ENCODE measurements around the gene DNAH10. TPM values are rescaled to one million over a fixed set of nuclear protein-coding genes. Genes with fewer than 3 reads are reported as not detected.

The DNAH10 gene
- total RNA-seq, 1 donor from 2014 or later, result under 0.01 TPM

DNA sequence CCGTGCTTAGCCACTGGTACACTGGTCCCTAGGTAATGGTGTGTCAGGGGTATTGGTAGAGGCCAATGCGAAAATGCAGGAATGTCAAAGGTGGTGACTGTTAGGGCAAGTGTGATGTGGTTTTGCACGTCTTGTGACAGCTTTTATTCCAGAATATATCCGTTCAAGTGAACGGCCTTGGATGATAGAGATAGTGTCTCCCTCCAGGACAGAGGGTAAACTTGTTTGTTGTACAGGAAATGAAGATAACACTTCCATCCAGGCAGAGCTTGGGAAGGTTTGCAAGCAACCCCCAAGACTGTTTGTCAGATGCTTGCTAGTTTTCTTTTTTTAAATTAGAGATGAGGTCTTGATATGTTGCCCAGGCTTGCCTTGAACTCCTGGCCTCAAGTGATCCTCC lies 84.2 kb downstream of the DNAH10 start:
- DNase-seq (ENCODE audit: low read depth) (no peak), FAIRE-seq (peak; percentile 47)
- Histone ChIP-seq H3K36me3 (ENCODE audit: control insufficient read depth, insufficient read depth, low read length) (no peaks in the 10 kb centered on the region), H3K4me3 (ENCODE audit: low read depth, low read length) (no peak overlapping the region), H3K27me3 (ENCODE audit: control insufficient read depth, insufficient read depth, low read length) (peaks cover 2% of the 10 kb centered on the region)
- TF ChIP-seq, protein P1, sequence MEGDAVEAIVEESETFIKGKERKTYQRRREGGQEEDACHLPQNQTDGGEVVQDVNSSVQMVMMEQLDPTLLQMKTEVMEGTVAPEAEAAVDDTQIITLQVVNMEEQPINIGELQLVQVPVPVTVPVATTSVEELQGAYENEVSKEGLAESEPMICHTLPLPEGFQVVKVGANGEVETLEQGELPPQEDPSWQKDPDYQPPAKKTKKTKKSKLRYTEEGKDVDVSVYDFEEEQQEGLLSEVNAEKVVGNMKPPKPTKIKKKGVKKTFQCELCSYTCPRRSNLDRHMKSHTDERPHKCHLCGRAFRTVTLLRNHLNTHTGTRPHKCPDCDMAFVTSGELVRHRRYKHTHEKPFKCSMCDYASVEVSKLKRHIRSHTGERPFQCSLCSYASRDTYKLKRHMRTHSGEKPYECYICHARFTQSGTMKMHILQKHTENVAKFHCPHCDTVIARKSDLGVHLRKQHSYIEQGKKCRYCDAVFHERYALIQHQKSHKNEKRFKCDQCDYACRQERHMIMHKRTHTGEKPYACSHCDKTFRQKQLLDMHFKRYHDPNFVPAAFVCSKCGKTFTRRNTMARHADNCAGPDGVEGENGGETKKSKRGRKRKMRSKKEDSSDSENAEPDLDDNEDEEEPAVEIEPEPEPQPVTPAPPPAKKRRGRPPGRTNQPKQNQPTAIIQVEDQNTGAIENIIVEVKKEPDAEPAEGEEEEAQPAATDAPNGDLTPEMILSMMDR (IDR thresholded peaks at IDR 0.05; ENCODE audit: insufficient read depth, low read length, severe bottlenecking), result no peak

DNA sequence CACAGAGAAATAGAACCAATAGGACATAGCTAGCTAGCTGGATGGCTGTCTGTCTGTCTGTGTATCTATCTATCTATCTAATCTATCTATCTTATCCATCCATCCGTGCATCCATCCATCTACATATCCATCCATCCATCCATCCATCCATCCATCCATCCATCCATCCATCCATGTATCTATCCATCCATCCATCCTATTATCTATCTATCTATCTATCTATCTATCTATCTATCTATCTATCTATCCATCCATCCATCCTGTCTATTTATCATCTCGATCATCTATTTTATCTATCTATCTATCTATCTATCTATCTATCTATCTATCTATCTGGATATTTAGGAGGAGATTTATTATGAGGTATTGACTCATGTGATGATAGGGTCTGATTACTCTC lies 84.9 kb downstream of the DNAH10 start:
- FAIRE-seq (no peak), DNase-seq (ENCODE audit: low read depth) (no peak)
- Histone ChIP-seq H3K4me3 (ENCODE audit: low read depth, low read length) (no peak overlapping the region), H3K36me3 (ENCODE audit: control insufficient read depth, insufficient read depth, low read length) (no peaks in the 10 kb centered on the region), H3K27me3 (ENCODE audit: control insufficient read depth, insufficient read depth, low read length) (peaks cover 2% of the 10 kb centered on the region)
- TF ChIP-seq, protein P1 (IDR thresholded peaks at IDR 0.05; ENCODE audit: insufficient read depth, low read length, severe bottlenecking), result no peak

GRCh38 chr12:123847876-123848275 lies 85.8 kb downstream of the DNAH10 start:
- H3K4me3 ChIP-seq (ENCODE audit: low read depth, low read length), result no peak overlapping the region
- no peak for FAIRE-seq
- H3K36me3 ChIP-seq (ENCODE audit: control insufficient read depth, insufficient read depth, low read length), result no peaks in the 10 kb centered on the region
- TF ChIP-seq, protein P1 (IDR thresholded peaks at IDR 0.05; ENCODE audit: insufficient read depth, low read length, severe bottlenecking), result no peak
- peaks cover 2% of the 10 kb centered on the region for H3K27me3 ChIP-seq (ENCODE audit: control insufficient read depth, insufficient read depth, low read length)
- DNase-seq (ENCODE audit: low read depth), result no peak

GRCh38 chr12:123849517-123849916 lies 87.4 kb downstream of the DNAH10 start:
- Histone ChIP-seq H3K36me3 (ENCODE audit: control insufficient read depth, insufficient read depth, low read length) (no peaks in the 10 kb centered on the region), H3K27me3 (ENCODE audit: control insufficient read depth, insufficient read depth, low read length) (peaks cover 2% of the 10 kb centered on the region), H3K4me3 (ENCODE audit: low read depth, low read length) (no peak overlapping the region)
- TF ChIP-seq, protein P1 (IDR thresholded peaks at IDR 0.05; ENCODE audit: insufficient read depth, low read length, severe bottlenecking), result no peak
- DNase-seq (ENCODE audit: low read depth) (no peak), FAIRE-seq (no peak)

- DNase-seq (ENCODE audit: low read depth) (no peak), FAIRE-seq (no peak)
- Histone ChIP-seq H3K27me3 (ENCODE audit: control insufficient read depth, insufficient read depth, low read length) (peaks cover 2% of the 10 kb centered on the region), H3K36me3 (ENCODE audit: control insufficient read depth, insufficient read depth, low read length) (no peaks in the 10 kb centered on the region), H3K4me3 (ENCODE audit: low read depth, low read length) (no peak overlapping the region)
- TF ChIP-seq, protein P1 (IDR thresholded peaks at IDR 0.05; ENCODE audit: insufficient read depth, low read length, severe bottlenecking), result no peak
Measured at GRCh38 chr12:123850246-123851134, 88.4 kb downstream of the DNAH10 start.
